WI38 (cell line): ENCODE results near the gene ABCA8.
"Not testable (repeated sequence)": the region's sequence is repeated elsewhere in the genome, so short reads cannot be mapped to it uniquely, and the experiment has no call there.

Source experiments
- H3K4me3 ChIP-seq: 2 replicates; pipeline ENCODE4 v1.5.1; 2011; ENCODE audit warnings: low read depth, mild to moderate bottlenecking, control low read depth, low read length
- TF ChIP-seq, protein P1 (sequence below): IDR thresholded peaks from 2 replicates; pipeline ENCODE4 v1.5.1; 2012; ENCODE audit warnings: low read depth, mild to moderate bottlenecking, control low read depth, low read length

ABCA8 gene

DNA sequence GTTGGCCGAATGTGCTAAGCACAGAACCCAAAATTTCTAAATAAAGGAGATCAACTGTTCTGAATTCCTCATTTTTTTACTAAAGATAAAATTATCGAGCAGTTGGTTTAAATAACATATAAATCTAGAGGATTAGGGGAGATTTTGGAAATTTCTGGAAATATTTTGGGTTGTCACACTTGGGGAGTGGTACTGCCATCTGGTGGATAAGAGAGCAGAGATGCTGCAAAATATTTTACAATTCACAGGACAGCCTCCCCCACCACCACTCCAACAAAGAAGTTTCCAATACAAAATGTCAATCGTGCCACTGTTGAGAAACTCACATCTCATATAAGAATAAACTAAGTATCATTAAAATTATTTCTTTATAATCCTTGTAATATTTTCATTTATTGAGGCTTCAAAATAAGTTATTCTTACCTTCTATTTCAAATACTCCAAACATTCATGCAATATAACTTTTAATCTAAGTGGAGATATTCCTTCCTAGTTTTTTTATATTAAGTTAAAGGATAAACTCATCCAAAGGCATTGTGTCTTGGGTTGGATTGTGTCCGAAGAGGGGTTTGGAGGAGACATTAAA lies 17.0 kb upstream of the ABCA8 start:
- H3K4me3 ChIP-seq: no peak overlapping the region
- TF ChIP-seq, protein P1, sequence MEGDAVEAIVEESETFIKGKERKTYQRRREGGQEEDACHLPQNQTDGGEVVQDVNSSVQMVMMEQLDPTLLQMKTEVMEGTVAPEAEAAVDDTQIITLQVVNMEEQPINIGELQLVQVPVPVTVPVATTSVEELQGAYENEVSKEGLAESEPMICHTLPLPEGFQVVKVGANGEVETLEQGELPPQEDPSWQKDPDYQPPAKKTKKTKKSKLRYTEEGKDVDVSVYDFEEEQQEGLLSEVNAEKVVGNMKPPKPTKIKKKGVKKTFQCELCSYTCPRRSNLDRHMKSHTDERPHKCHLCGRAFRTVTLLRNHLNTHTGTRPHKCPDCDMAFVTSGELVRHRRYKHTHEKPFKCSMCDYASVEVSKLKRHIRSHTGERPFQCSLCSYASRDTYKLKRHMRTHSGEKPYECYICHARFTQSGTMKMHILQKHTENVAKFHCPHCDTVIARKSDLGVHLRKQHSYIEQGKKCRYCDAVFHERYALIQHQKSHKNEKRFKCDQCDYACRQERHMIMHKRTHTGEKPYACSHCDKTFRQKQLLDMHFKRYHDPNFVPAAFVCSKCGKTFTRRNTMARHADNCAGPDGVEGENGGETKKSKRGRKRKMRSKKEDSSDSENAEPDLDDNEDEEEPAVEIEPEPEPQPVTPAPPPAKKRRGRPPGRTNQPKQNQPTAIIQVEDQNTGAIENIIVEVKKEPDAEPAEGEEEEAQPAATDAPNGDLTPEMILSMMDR: peak; percentile 53; the same call in 1 of the 2 replicates

DNA sequence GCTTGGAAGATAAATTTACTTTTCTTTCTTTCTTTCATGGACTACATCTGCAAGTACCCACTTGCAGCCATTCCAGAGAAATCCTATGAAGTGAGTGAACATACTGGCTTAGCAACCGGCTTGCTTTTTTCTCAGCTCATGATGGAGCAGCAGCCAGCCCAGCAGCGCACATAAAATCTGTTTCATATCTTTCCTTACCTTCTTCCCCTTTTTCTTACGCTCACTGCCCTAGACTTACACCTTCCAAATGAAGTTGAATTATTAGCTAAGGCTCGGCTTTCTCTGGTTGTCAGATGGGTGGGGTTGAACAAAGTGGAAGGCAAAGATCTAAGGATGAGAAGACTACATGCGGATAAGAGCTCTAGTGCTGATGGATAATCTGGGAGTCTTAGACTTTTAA lies 13.9 kb upstream of the ABCA8 start:
- H3K4me3 ChIP-seq: no peak overlapping the region
- TF ChIP-seq, protein P1: no peak

DNA sequence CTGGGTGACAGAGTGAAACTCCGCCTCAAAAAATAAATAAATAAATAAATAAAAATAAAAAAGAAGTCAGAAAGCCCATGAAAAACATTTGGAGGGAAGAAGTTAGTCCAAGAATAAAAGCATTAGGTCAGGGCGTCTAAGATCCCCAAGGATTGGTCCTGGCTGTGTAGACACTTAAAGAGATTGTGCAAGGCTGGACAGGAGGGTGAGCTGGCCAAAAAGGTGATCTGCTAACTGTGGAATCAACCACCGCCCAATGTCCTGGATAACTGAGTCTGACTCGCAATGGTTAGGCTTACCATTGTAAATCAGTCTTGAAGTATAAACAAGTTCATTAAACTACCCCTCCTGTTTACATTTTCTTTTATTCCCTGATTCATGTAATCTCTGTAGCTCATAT lies 8.8 kb upstream of the ABCA8 start:
- TF ChIP-seq, protein P1: no peak
- H3K4me3 ChIP-seq: no peak overlapping the region

DNA sequence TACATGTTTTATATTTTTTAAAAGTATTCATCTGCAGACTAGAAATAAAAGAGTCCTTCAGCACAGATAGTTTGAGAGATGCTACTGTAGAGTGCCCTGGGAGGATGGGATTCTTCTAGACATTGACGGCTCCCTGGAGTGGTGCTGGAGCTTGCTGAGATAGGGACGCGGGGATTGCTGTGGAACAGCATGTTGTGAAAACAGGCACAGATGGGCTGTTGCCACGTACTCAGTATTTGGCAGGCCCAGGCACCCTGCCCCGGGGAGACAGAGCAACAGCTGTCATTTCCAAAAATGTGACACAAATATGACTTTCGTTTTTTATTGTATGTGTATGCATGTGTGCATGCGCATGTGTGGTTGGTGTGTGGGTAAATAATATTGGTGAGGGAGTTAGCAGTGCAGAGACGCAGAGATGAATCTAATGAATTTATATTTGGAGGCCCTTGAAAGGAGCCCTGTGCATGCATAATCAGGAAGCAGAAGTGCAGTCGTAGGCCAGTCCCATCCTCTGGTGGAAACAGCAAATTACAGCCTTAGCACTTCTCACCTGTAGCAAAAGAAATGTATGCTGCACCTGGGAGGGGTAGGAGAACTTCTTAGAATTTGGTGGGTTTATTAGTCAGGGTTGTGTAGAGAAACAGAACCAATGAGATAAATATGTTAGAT lies 6.2 kb upstream of the ABCA8 start:
- H3K4me3 ChIP-seq: no peak overlapping the region
- TF ChIP-seq, protein P1: no peak

DNA sequence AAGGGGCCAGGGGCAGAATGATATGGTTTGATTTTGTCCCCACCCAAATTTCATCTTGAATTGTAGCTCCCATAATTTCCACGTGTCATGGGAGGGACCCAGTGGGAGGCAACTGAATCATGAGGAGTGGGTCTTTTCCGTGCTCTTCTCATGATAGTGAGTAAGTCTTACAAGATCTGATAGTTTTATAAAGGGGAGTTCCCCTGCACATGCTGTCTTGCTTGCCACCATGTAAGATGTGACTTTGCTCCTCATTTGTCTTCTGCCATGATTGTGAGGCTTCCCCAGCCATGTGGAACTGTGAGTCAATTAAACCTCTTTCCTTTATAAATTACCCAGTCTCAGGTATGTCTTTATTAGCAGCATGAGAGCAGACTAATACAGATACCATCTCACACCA lies 3.9 kb upstream of the ABCA8 start:
- H3K4me3 ChIP-seq: not testable (repeated sequence)

DNA sequence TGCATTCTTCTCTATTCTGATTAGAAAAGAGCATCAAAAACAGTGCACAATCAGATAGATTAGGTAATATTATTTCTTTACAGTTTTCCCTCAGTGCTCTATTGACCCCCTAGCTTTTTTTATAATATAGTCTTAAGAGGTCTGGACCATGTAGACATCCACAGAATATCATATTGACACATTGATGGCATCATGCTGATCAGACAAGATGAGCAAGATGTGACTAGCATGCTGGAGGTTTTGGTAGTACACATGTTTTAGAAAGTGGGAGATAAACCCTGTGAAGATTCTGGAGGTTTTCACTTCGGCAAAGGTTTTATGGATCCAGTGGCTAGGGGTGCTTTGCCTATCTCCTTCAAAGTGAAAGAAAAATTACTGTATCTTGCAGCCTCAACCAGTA lies 2.8 kb upstream of the ABCA8 start:
- no peak overlapping the region for H3K4me3 ChIP-seq
- TF ChIP-seq, protein P1: no peak

DNA sequence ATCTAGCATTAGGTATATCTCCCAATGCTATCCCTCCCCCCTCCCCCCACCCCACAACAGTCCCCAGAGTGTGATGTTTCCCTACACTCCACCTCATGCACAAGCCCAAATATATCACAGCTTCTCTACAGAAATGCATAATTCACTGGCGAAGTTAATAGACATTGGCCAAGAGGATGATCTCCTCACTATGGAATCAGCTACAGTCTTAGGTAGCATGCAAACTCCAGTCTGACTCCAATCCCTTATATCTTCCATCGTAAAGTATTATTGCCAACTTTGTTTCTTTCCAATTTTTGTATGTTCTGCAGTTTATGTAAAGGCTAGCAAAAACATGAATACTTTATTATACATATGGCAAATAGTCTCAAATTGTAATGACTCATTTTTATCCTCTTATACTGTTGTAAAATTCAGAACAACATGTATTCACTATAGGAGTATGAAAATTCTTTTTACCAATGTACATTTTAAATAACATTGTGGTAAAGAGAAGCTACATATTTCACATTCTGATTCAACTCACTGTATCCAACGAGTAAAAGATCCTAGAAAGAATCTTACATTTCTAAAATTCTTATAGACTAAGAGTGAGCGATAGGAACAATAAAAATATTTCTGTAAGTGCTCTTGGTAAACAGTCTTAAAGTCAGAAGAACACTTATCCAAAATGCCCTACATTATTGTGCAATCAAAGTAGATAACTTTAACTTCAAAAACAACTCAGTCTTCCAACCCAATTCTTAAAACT lies 871 bp downstream of the ABCA8 start:
- H3K4me3 ChIP-seq: no peak overlapping the region
- TF ChIP-seq, protein P1: no peak
